ENCODE measurements around the gene SSU72.

The SSU72 gene

GRCh38 chr1:1550087-1550486 lies 24.6 kb downstream of the SSU72 start:
- no peak for TF ChIP-seq EZH2phosphoT487 (IDR thresholded peaks at IDR 0.05; ENCODE audit: borderline replicate concordance)
- TF ChIP-seq CTCF (conservative IDR thresholded peaks at IDR 0.05; ENCODE audit: low read length), result no peak
- no peaks in the 10 kb centered on the region for H3F3A ChIP-seq (ENCODE audit: low read depth)
- H3K9me3 ChIP-seq (ENCODE audit: insufficient read depth, low read depth, low read length), result no peaks in the 10 kb centered on the region
- H3K27me3 ChIP-seq (ENCODE audit: insufficient read depth, low read length, poor library complexity, severe bottlenecking), result no peaks in the 10 kb centered on the region
- no peaks in the 10 kb centered on the region for H4K20me1 ChIP-seq (ENCODE audit: insufficient read depth, low read length, poor library complexity, severe bottlenecking)
- H3K4me3 ChIP-seq (ENCODE audit: low read length, poor library complexity, severe bottlenecking), result no peak overlapping the region
- H3K4me2 ChIP-seq (ENCODE audit: low read depth, low read length, poor library complexity, severe bottlenecking), result no peak overlapping the region
- H2AFZ ChIP-seq (ENCODE audit: low read length), result no peak overlapping the region
- no peaks in the 10 kb centered on the region for H3K79me2 ChIP-seq (ENCODE audit: insufficient read depth, low read length)
- no peak overlapping the region for H3K9ac ChIP-seq (ENCODE audit: low read depth, low read length, poor library complexity, severe bottlenecking)
- H3K4me1 ChIP-seq (ENCODE audit: insufficient read depth, low read length, poor library complexity, severe bottlenecking), result no peaks in the 10 kb centered on the region
- no peaks in the 10 kb centered on the region for H3K36me3 ChIP-seq (ENCODE audit: insufficient read depth, low read length)
- no peaks in the 10 kb centered on the region for H3K9me2 ChIP-seq (replicated peaks; ENCODE audit: low read depth, low read length)

- Histone ChIP-seq H3K79me2 (ENCODE audit: insufficient read depth, low read length) (no peaks in the 10 kb centered on the region), H4K20me1 (ENCODE audit: insufficient read depth, low read length, poor library complexity, severe bottlenecking) (no peaks in the 10 kb centered on the region), H3K9me2 (replicated peaks; ENCODE audit: low read depth, low read length) (no peaks in the 10 kb centered on the region), H2AFZ (ENCODE audit: low read length) (no peak overlapping the region), H3K4me2 (ENCODE audit: low read depth, low read length, poor library complexity, severe bottlenecking) (no peak overlapping the region), H3K4me3 (ENCODE audit: low read length, poor library complexity, severe bottlenecking) (no peak overlapping the region), H3K9me3 (ENCODE audit: insufficient read depth, low read depth, low read length) (no peaks in the 10 kb centered on the region), H3K4me1 (ENCODE audit: insufficient read depth, low read length, poor library complexity, severe bottlenecking) (no peaks in the 10 kb centered on the region), H3K9ac (ENCODE audit: low read depth, low read length, poor library complexity, severe bottlenecking) (no peak overlapping the region), H3K36me3 (ENCODE audit: insufficient read depth, low read length) (no peaks in the 10 kb centered on the region), H3K27me3 (ENCODE audit: insufficient read depth, low read length, poor library complexity, severe bottlenecking) (no peaks in the 10 kb centered on the region), H3F3A (ENCODE audit: low read depth) (no peaks in the 10 kb centered on the region)
- TF ChIP-seq EZH2phosphoT487 (IDR thresholded peaks at IDR 0.05; ENCODE audit: borderline replicate concordance), result no peak
Observed at GRCh38 chr1:1548591-1548990, 26.1 kb downstream of the SSU72 start.

GRCh38 chr1:1547476-1547875 lies 27.2 kb downstream of the SSU72 start:
- no peaks in the 10 kb centered on the region for H3K9me2 ChIP-seq (replicated peaks; ENCODE audit: low read depth, low read length)
- no peak overlapping the region for H3K4me3 ChIP-seq (ENCODE audit: low read length, poor library complexity, severe bottlenecking)
- no peaks in the 10 kb centered on the region for H3K79me2 ChIP-seq (ENCODE audit: insufficient read depth, low read length)
- H3K4me1 ChIP-seq (ENCODE audit: insufficient read depth, low read length, poor library complexity, severe bottlenecking), result no peaks in the 10 kb centered on the region
- no peak overlapping the region for H3K4me2 ChIP-seq (ENCODE audit: low read depth, low read length, poor library complexity, severe bottlenecking)
- no peak overlapping the region for H2AFZ ChIP-seq (ENCODE audit: low read length)
- H3F3A ChIP-seq (ENCODE audit: low read depth), result no peaks in the 10 kb centered on the region
- no peaks in the 10 kb centered on the region for H4K20me1 ChIP-seq (ENCODE audit: insufficient read depth, low read length, poor library complexity, severe bottlenecking)
- H3K9me3 ChIP-seq (ENCODE audit: insufficient read depth, low read depth, low read length), result no peaks in the 10 kb centered on the region
- no peak for TF ChIP-seq EZH2phosphoT487 (IDR thresholded peaks at IDR 0.05; ENCODE audit: borderline replicate concordance)
- no peak for TF ChIP-seq CTCF (conservative IDR thresholded peaks at IDR 0.05; ENCODE audit: low read length)
- H3K36me3 ChIP-seq (ENCODE audit: insufficient read depth, low read length), result no peaks in the 10 kb centered on the region
- no peak overlapping the region for H3K9ac ChIP-seq (ENCODE audit: low read depth, low read length, poor library complexity, severe bottlenecking)
- no peaks in the 10 kb centered on the region for H3K27me3 ChIP-seq (ENCODE audit: insufficient read depth, low read length, poor library complexity, severe bottlenecking)

GRCh38 chr1:1547011-1547410 lies 27.7 kb downstream of the SSU72 start:
- Histone ChIP-seq H3K27me3 (ENCODE audit: insufficient read depth, low read length, poor library complexity, severe bottlenecking) (no peaks in the 10 kb centered on the region), H3K9me3 (ENCODE audit: insufficient read depth, low read depth, low read length) (no peaks in the 10 kb centered on the region), H3F3A (ENCODE audit: low read depth) (no peaks in the 10 kb centered on the region), H4K20me1 (ENCODE audit: insufficient read depth, low read length, poor library complexity, severe bottlenecking) (no peaks in the 10 kb centered on the region), H3K4me1 (ENCODE audit: insufficient read depth, low read length, poor library complexity, severe bottlenecking) (no peaks in the 10 kb centered on the region), H3K9ac (ENCODE audit: low read depth, low read length, poor library complexity, severe bottlenecking) (no peak overlapping the region), H2AFZ (ENCODE audit: low read length) (no peak overlapping the region), H3K4me3 (ENCODE audit: low read length, poor library complexity, severe bottlenecking) (no peak overlapping the region), H3K79me2 (ENCODE audit: insufficient read depth, low read length) (no peaks in the 10 kb centered on the region), H3K9me2 (replicated peaks; ENCODE audit: low read depth, low read length) (no peaks in the 10 kb centered on the region), H3K4me2 (ENCODE audit: low read depth, low read length, poor library complexity, severe bottlenecking) (no peak overlapping the region), H3K36me3 (ENCODE audit: insufficient read depth, low read length) (no peaks in the 10 kb centered on the region)
- TF ChIP-seq CTCF (conservative IDR thresholded peaks at IDR 0.05; ENCODE audit: low read length) (no peak), EZH2phosphoT487 (IDR thresholded peaks at IDR 0.05; ENCODE audit: borderline replicate concordance) (no peak)

Measured in Loucy (cell line).